H54 (cell line): ENCODE results near the gene KCNQ1.

ENCODE experiments used
- DNase-seq: peaks from one replicate; pipeline ENCODE4 v3.0.0; 2011; ENCODE audit warnings: low spot score, mixed read lengths; ENCODE audit not compliant: insufficient read length
- FAIRE-seq: peaks from 3 replicates; lab custom pipeline; 2011; peaks lifted over from hg19 to GRCh38; lab: Jason Lieb, UNC
- POLR2A ChIP-seq: IDR thresholded peaks from 2 replicates; pipeline ENCODE4 v1.6.1; 2011; ENCODE audit warnings: low read depth, mild to moderate bottlenecking, low read length

The KCNQ1 gene

DNA sequence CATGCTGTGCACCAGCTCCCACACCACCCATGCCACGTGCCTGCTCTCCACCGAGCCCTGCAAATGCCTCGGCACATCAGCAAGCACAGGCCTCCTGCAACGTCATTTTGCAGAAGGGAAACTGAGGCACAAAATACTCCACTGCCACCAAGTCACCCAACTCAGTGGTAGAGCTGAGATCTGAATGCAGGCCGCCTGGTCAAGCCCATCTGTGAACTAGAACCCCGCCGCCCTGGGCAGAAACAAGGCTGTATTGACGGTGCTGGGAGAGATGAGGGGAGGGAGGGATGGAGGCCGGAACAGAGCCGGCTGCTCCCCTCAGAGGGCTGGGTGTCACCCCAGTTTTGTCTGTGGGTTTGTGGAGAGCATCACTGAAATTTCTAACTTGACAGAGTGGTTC, 359.4 kb downstream of the KCNQ1 start:
- FAIRE-seq (no peak), DNase-seq (no peak)
- TF ChIP-seq POLR2A: no peak

DNA sequence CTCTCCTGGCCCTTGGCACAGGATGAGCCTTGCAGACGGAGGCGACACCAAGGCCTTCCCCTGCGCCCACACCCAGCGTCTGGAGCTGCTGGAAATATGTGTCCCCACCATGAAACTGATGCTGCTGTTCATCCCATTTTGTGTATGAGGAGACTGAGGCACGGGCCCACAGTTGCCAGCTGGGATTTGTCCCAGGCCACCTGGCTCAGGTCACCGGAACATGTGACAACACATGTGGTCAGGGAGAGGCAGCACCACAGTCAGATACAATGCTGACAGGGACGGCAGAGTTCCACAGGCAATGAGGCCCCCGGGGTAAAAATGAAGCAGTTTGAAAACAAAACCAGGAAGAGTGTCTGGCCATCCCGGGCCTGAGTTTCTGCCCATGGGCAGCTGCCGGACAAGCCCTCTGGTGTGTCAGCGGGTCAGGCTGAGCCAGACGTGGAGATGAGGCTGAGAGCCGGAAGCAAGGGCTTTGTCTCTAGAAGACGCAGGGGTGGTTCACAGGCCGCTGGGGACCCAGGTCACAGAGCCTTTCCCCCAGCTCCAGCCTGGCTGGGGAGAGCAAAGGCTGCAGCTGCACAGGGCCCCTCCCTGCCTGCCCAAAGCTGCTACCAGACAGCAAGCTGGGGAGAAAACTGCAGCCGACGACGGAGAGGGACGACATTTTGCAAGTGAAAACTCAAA, 360.0 kb downstream of the KCNQ1 start:
- no peak for FAIRE-seq
- no peak for TF ChIP-seq POLR2A
- DNase-seq: no peak

DNA sequence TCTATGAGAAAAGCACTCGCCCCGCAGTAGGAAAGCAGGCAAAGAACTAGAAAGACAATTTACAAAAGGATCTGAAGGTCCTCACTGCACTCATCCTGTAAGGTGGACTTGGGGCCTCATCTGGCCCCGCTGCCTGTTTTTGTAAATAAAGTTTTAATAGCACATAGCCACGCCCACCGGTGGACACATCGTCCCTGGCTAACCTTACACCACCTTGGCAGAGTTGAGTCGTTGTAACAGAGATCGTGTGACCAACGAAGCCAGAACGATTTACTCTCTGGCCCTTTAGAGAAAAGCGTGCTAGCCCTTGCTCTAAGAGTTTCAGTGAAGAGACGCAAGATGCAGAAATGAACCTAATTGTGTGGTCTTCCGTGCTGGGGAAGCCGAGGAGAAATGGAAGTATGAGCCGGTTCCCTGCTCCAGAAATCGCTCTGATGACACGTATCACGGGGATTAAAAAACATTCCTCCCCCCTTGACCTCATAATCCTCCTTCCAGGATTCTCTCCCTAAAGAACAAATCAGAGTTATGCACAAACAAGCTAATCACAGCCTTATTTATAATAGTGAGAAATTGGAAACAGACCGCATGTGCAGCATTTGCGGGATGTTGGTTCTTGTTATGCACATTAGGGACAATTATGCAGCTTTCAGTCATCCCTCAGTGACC, 360.7 kb downstream of the KCNQ1 start:
- no peak for DNase-seq
- no peak for FAIRE-seq

DNA sequence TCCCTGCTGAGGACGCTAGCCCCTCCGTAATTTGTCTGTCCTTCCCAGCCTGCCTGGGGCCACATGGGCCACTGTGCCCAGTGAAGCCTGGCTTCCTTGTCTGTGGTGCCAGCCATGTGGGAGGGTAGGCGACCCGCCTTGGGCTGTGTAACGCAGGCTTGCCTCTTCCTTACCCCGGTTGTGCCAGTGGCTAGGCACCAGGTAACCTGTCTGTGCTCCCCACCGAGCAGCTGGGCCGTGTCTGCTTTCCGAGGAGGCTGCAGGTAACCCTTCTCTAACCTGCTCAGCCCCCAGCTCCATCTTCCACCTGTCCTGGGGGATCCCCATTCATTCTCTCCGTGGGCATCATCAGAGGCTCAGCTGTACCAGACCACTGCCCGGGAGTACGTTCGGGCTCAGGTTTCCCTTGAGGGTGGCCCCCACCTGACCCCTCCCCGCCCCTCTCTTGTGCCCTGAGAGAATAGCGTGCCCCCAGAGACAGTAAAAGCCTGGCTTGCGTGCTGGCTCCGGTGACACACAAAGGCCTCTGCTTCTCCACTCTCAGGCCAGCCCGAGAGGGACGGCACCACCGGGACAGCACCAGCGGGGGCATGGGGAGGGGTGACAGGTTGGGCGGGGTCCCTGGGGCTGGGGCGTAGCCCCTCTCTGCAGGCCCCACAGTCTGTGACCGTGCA, 361.7 kb downstream of the KCNQ1 start:
- FAIRE-seq: no peak
- DNase-seq: no peak
- TF ChIP-seq POLR2A: no peak

More for the DNA sequence above, 360.7 kb downstream of the KCNQ1 start:
- TF ChIP-seq POLR2A: no peak

DNA sequence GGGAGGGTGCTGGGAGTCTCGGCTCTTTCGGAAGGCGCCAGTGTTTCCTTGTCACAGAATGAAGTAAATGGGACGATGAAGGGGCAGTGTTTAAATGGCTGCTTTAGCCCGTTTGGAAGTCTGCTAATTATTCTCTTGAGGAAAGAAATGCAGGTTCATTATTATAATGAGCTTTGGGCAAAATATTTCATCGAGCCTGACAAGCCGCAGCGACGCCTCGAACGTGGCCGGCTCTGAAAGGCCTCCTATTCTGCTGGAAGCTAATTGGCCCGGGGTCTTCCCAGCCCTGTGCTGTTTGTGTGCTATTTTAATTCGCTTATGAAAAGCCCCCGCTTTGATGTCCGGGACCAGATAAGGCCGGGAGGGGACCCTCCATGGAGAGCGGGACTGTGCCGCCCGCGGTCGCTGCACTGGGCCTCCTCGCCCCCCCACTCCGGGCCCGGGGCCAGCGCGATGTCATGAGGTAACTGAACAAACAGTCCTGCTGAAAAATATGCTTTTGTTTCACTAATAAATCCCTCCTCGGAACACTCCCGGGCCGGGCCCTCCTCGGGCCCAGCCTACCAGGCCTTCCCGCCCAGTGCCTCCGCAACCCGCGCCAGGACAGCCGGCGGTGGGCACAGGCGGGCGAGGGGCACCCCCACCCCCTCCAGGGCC, 362.3 kb downstream of the KCNQ1 start:
- no peak for DNase-seq
- FAIRE-seq: no peak
- TF ChIP-seq POLR2A: no peak

DNA sequence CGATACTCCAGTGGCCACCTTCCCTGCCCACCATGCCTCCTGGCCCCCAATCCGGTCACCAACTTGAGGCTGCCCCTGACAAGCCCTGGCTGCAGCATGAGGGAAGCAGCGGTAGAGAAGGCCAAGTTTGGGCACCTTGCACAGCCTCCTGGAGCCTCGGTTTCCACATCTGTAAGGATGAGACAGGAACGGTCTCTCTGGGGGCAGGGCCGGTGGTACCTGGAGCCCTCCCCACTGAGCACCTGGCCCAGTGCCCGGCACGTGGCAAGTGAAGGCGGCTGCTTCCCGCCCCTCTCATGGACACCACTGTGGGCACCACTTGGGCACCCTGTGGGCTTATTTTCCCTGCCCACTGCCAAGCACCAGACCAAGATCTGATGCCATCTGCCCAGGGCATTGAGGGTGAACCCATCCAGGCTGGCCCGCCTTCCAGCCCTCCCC, 363.0 kb downstream of the KCNQ1 start:
- FAIRE-seq (no peak), DNase-seq (no peak)
- TF ChIP-seq POLR2A: no peak

DNA sequence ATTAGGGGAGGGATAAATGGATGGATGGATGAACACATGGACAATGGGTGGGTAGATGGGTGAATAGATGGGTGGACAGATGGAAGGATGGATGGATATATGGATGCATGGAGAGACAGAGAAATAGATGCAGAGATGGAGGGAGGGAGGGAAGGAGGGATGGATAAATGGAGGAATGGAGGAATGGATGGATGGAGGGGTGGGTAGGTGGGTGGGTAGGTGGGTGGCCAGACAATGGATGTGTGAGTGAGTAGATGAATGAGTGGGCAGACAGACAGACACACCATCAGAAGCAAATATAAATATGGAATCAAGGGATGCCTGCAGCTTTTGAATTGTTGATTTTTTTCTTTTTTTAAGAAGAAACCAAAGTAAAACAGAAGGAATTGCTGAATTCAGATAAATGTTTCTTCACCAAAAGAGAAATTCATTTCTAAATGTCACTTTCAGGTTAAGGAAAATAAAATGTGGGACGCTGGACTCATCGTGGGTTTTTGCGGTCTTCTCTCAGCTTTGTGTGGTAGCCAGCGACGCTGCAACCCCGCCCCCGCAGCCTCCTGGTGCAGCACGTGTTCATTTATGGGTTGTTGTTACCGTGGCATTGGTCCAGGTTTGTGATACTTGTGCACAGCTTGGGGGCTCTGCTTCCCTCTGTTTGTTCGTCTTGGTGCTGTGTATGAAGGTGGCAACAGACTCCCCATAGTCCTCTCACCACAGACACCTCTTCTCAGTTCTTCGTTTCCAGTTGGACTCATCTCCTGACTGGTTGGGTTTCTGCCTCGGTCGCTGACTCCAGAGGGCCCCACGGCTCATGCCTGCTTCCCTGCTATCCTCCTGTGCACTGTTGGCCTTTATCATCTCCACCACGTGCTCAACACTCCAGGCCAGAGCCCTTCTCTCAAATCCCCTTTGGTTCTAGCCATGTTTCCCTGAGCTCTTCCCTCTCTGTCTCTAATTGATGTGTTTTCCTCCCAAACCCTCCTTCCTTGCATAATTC, 364.3 kb downstream of the KCNQ1 start:
- no peak for DNase-seq
- TF ChIP-seq POLR2A: no peak

DNA sequence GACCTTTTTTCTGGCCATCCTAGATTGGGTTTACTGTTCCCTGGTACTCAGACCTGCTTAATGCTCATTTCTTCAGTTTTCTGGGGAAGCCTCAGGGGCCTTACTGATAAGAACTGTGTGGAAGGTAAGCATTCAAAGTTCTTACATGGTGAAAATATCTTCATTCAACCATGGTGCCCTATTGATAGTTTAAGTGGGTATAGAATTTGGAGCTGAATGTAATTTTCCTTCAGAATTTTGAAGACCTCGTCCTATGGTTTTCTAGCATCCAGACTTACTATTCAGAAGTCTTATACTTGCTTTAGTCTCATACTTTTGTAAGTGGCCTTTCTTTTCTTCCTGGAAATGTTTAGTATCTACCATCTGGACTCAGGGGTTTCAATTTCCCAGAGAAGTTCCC, 365.0 kb downstream of the KCNQ1 start:
- no peak for TF ChIP-seq POLR2A
- DNase-seq: no peak
- FAIRE-seq: no peak

More for the DNA sequence above, 364.3 kb downstream of the KCNQ1 start:
- no peak for FAIRE-seq

DNA sequence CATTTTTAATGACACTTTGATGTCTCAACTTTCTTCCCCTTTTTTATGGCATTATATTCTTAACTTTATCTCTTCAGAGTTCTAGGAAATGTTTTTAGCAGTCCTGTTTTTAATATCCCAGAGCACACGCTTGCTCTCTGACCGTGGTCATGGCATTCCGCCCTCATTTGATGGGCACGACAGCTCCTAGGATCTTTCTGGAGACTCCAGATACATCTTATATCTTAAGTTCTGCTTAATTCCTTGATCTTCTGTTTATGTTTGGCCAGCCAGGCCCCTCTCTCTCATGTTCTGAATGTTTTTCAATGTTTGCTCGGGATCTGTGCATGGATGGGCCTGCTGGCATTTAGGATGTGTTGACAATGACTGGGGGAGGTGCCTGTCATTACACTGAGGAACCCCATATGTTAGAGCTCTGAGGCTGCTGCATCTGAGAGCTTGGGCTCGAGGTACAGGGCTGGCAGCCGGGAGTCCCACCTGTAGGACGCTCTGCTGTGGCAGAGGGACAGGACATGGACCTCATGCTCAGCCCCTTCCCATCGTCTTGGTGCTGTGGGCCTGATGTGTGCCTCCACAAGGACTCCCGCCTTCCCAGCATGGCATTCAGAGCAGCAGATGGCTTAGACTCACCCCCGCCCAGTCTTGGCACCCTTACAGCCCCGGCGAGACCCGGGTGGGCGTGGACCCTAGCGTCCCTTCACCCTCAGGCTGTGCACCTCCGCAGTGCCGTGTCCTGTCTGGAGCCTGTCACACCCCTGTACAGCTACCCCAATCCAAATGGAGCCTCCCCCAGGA, 365.8 kb downstream of the KCNQ1 start:
- no peak for TF ChIP-seq POLR2A
- DNase-seq: no peak
- FAIRE-seq: no peak

DNA sequence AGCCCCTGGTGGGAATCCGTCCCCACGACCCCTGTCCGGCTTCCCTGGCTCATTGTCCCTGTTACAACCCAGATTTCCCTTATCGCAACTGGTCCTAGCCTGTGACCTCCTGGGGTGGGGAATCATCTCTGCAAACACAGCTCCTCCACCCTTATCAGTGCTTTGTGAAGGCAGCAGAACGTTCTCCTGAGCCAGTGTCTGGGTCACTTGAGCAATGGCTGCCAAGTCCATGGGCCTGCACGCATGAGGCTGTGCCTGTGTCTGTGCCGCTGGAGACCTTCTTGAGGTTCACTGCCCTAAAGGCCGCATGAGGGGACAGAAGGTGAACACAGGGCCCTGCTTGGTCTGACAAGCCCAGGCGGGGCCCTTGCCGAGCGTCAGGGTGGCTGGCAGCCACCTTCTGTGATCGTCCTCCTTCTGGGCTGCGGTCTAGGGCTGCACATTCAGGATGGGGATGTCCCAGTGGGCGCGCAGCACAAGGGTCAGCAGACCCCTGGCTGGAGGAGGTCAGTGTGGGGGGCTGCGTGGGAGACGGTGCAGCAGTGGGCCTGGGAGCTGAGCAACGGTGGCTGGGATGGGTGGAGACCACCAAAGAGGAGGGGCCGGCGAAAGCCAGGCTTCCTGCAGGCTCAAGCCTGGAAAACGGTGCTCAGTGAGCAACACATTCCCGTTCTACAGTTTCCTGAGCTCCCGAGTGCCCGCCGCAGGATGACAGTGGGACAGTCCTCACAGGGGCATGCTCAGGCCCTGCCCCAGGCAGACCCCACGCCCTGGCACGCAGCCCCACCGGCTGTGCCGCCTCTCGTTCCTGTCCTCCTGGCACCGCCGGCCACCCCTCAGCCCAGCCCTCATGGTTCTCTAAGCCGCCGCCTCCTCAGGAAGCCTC, 366.6 kb downstream of the KCNQ1 start:
- no peak for FAIRE-seq
- no peak for TF ChIP-seq POLR2A
- DNase-seq: no peak

DNA sequence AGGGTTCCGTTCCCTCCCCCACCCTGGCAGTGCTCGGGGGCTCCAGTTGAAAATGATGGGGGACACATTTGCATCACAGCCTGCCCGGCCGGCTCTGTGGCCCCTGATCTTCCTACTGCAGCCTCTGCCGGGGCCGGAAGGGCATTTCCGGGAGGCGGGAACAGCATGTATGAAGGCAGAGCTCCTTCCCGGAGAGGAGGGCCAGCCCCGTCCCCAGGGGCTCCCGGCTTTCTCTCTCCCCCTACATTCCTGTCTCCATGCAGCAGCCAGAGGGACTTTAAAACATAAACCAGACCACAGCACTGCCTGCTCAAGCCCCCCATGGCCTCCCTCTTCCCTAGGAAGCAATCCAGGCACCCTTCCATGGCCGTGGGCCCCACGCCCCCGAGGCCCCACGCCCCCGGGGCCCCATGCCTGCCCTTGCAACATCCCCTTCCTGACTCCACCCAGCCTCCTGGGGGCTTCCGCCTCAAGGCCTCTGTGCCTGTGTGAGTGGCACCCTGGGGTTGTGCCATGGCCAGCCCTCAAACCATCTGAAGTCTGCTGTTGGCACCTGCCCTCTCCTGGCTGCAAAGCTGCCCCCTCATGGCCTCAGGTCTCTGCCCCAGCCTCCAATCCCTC, 367.7 kb downstream of the KCNQ1 start:
- FAIRE-seq (no peak), DNase-seq (no peak)
- no peak for TF ChIP-seq POLR2A
